Smooth muscle cell (in vitro differentiated cells): Measurements from ENCODE around the gene PARD6G. TPM values are rescaled to one million over a fixed set of nuclear protein-coding genes. Genes with fewer than 3 reads are reported as not detected.
"Not testable (repeated sequence)": the region's sequence is repeated elsewhere in the genome, so short reads cannot be mapped to it uniquely, and the experiment has no call there.

Experiments used
- DNase-seq: peaks from one replicate; lab custom pipeline; 2025; ENCODE audit not compliant: unreplicated experiment; lab: John Stamatoyannopoulos, UW
- H2AFZ ChIP-seq: fragments of 200-600 bp; sonication (generic); 2 replicates; pipeline ENCODE4 v1.6.0; 2016; ENCODE audit warnings: antibody characterized with exemption, low read depth, mild to moderate bottlenecking
- H3F3A ChIP-seq: fragments of 200-600 bp; sonication (generic); 2 replicates; pipeline ENCODE4 v1.6.0; 2017; ENCODE audit warnings: antibody characterized with exemption, low read depth
- H3K27ac ChIP-seq: fragments of 200-600 bp; sonication (generic); 2 replicates; pipeline ENCODE4 v1.5.1; 2016; ENCODE audit warnings: low read depth, mild to moderate bottlenecking
- H3K27me3 ChIP-seq: fragments of 200-600 bp; sonication (generic); 2 replicates; pipeline ENCODE4 v1.6.1; 2016; ENCODE audit warnings: low read depth, mild to moderate bottlenecking
- H3K36me3 ChIP-seq: fragments of 200-600 bp; sonication (generic); 2 replicates; pipeline ENCODE4 v1.5.1; 2016; ENCODE audit warnings: low read depth
- H3K4me1 ChIP-seq: fragments of 200-600 bp; sonication (generic); 2 replicates; pipeline ENCODE4 v1.5.1; 2016; ENCODE audit warnings: low read depth
- H3K4me2 ChIP-seq: fragments of 200-600 bp; sonication (generic); 2 replicates; pipeline ENCODE4 v1.6.0; 2016; ENCODE audit warnings: mild to moderate bottlenecking
- H3K4me3 ChIP-seq: fragments of 200-600 bp; sonication (generic); 2 replicates; pipeline ENCODE4 v1.5.1; 2016; ENCODE audit warnings: mild to moderate bottlenecking
- H3K79me2 ChIP-seq: fragments of 200-600 bp; sonication (generic); 2 replicates; pipeline ENCODE4 v1.6.0; 2016; ENCODE audit warnings: low read depth, mild to moderate bottlenecking
- H3K9ac ChIP-seq: fragments of 200-600 bp; sonication (generic); 2 replicates; pipeline ENCODE4 v1.6.0; 2016; ENCODE audit warnings: low read depth
- H3K9me3 ChIP-seq: fragments of 200-600 bp; sonication (generic); replicated peaks from 2 replicates; pipeline ENCODE4 v1.5.1; 2016; ENCODE audit warnings: low read depth
- H4K20me1 ChIP-seq: fragments of 200-600 bp; sonication (generic); 2 replicates; pipeline ENCODE4 v1.6.0; 2016; ENCODE audit warnings: low read depth
- CTCF ChIP-seq: fragments of 200-600 bp; sonication (generic); IDR thresholded peaks from 2 replicates; pipeline ENCODE4 v1.5.1; 2017; ENCODE audit warnings: borderline replicate concordance, mild to moderate bottlenecking, antibody characterized with exemption; ENCODE audit not compliant: insufficient read depth, poor library complexity, severe bottlenecking
- WGBS: methylation state at CpG from one replicate; pipeline ENCODE4 v1.1.7; 2016; ENCODE audit warnings: low lambda C conversion rate; 5-methylcytosine and 5-hydroxymethylcytosine counted together
- polyA plus RNA-seq: library from polyadenylated mRNA; unstranded; fragments of >200 nt; fragmentation: Nextera tagmentation; extraction: Ambion mirVana; gene quantifications from 2 replicates; pipeline ENCODE4 v1.2.1, GENCODE V29; 2016
- total RNA-seq: library from RNA; depleted of rRNA; stranded (reverse); fragments of >200 nt; gene quantifications from 2 replicates; pipeline ENCODE4 v1.2.3, GENCODE V29; 2014

PARD6G gene
- total and polyA plus RNA-seq, 2 experiments from 2014 or later: 19.8 to 19.9 TPM

- peaks cover 5% of the 10 kb centered on the region for H3K4me1 ChIP-seq
- no peaks in the 10 kb centered on the region for H3K9me3 ChIP-seq
- H3K4me3 ChIP-seq: no peak overlapping the region
- H3K27ac ChIP-seq: no peak overlapping the region
- H3K4me2 ChIP-seq: no peak overlapping the region
- no peaks in the 10 kb centered on the region for H4K20me1 ChIP-seq
- H3K9ac ChIP-seq: no peak overlapping the region
- no peaks in the 10 kb centered on the region for H3K36me3 ChIP-seq
- no peaks in the 10 kb centered on the region for H3F3A ChIP-seq
- TF ChIP-seq CTCF: no peak
- H3K79me2 ChIP-seq: no peaks in the 10 kb centered on the region
- H2AFZ ChIP-seq: no peak overlapping the region
- H3K27me3 ChIP-seq: no peaks in the 10 kb centered on the region
- 55% methylated on average over 2 of the region's 3 CpGs for WGBS
- no peak for DNase-seq
Observed at GRCh38 chr18:80258640-80259039, 11.3 kb upstream of the PARD6G start.

- 41% methylated on average over 12 of the region's 12 CpGs for WGBS
- H4K20me1 ChIP-seq, H3K4me1 ChIP-seq, H3K79me2 ChIP-seq, H3F3A ChIP-seq, H3K4me2 ChIP-seq, H3K9me3 ChIP-seq, H3K9ac ChIP-seq, DNase-seq, H3K27ac ChIP-seq, H3K4me3 ChIP-seq, H3K27me3 ChIP-seq, H3K36me3 ChIP-seq: not testable (repeated sequence)
- H2AFZ ChIP-seq: peak overlapping the region; percentile 28
- peak; percentile 86 for TF ChIP-seq CTCF
Observed at GRCh38 chr18:80257579-80258543, 10.5 kb upstream of the PARD6G start.

- Histone ChIP-seq H3K27ac (no peak overlapping the region), H3K9me3 (no peaks in the 10 kb centered on the region), H3K36me3 (no peaks in the 10 kb centered on the region), H4K20me1 (no peaks in the 10 kb centered on the region), H2AFZ (no peak overlapping the region), H3K27me3 (no peaks in the 10 kb centered on the region), H3K79me2 (no peaks in the 10 kb centered on the region), H3K4me1 (no peaks in the 10 kb centered on the region), H3K4me3 (no peak overlapping the region), H3F3A (peaks cover 3% of the 10 kb centered on the region), H3K4me2 (no peak overlapping the region), H3K9ac (no peak overlapping the region)
- no peak for DNase-seq
- TF ChIP-seq CTCF: no peak
- WGBS: 71% methylated on average over 6 of the region's 6 CpGs
Observed at GRCh38 chr18:80254971-80255500, 7.7 kb upstream of the PARD6G start.
